Esophagus squamous epithelium (tissue), 5 donors: ENCODE data around the gene ZBTB8B. TPM values are rescaled to one million over a fixed set of nuclear protein-coding genes. Genes with fewer than 3 reads are reported as not detected.

ENCODE experiments used
- DNase-seq: peaks from one replicate; lab custom pipeline; 2025; lab: John Stamatoyannopoulos, UW
- H3K27ac ChIP-seq, 4 donors: fragments of 200-600 bp; sonication (generic); one replicate each; pipeline ENCODE4 v1.5.1; 2016 to 2019; ENCODE audit warnings: mild to moderate bottlenecking in 1 of 4
- H3K27me3 ChIP-seq, 4 donors: fragments of 200-600 bp; sonication (generic); 1 replicate in 3 of 4; 2 replicates in 1 of 4; pipeline versions ENCODE4 v1.5.1 to v1.6.0; 2017 to 2021; ENCODE audit warnings: antibody characterized with exemption in 1 of 4
- H3K36me3 ChIP-seq, 3 donors: fragments of 200-600 bp; sonication (generic); one replicate each; pipeline ENCODE4 v1.5.1; 2016 to 2019
- H3K4me1 ChIP-seq, 3 donors: fragments of 200-600 bp; sonication (generic); one replicate each; pipeline ENCODE4 v1.5.1; 2017 to 2019
- H3K4me3 ChIP-seq, 4 donors: fragments of 200-600 bp; sonication (generic); 1 replicate in 3 of 4; 2 replicates in 1 of 4; pipeline ENCODE4 v1.5.1; 2016 to 2019; ENCODE audit warnings: mild to moderate bottlenecking in 2 of 4, moderate library complexity in 1 of 4
- H3K9me3 ChIP-seq, 3 donors: fragments of 200-600 bp; sonication (generic); one replicate each; pipeline ENCODE4 v1.5.1; 2016 to 2019
- CTCF ChIP-seq, 6 experiments: fragments of 450-650 bp in 4 of 6; fragments of 200-600 bp in 2 of 6; sonication (generic) in 2 of 6; IDR thresholded peaks; one replicate each; pipeline ENCODE4 v1.5.1; 2016 to 2019; ENCODE audit warnings: antibody characterized with exemption in 6 of 6, mild to moderate bottlenecking in 4 of 6, moderate library complexity in 4 of 6
- POLR2A ChIP-seq, 4 donors: fragments of 450-650 bp; IDR thresholded peaks; one replicate each; pipeline ENCODE4 v1.6.1; 2017; ENCODE audit warnings: antibody characterized with exemption in 4 of 4, mild to moderate bottlenecking in 4 of 4, moderate library complexity in 3 of 4
- WGBS, 2 donors: methylation state at CpG; one replicate each; pipeline ENCODE4 v1.1.5; 2018; 5-methylcytosine and 5-hydroxymethylcytosine counted together
- intact Hi-C: fragments of 100-400 bp; cut with DNase I; formaldehyde crosslinking; loops from one replicate; pipeline ENCODE4 v1.15.0; 2022
- total RNA-seq, 4 donors: library from RNA; depleted of rRNA; stranded (reverse); fragments of >200 nt; gene quantifications; one replicate each; pipeline ENCODE4 v1.1.0, GENCODE V29; 2016
- donor health status: DM: yes; HTN: yes; CAD: no.

Gene ZBTB8B
- not detected for total RNA-seq

- Histone ChIP-seq H3K27me3 (peaks cover 6 to 77% (median 10%) of the 10 kb centered on the region in 4 donors), H3K36me3 (no peaks in the 10 kb centered on the region), H3K27ac (no peak within 1 kb of the TSS), H3K9me3 (peaks cover 0 to under 1% (median 0%) of the 10 kb centered on the region in 3 donors), H3K4me1 (peaks cover 14 to 19% (median 15%) of the 10 kb centered on the region in 3 donors), H3K4me3 (peak within 1 kb of the TSS; percentile 13 to 60 (median 38))
- TF ChIP-seq POLR2A (IDR thresholded peaks at IDR 0.05) (no peak), CTCF (IDR thresholded peaks at IDR 0.05) (no peak)
- no peak for DNase-seq
- 0 to 2% methylated on average over 10 to 20 of the region's 66 CpGs for WGBS, 2 donors
- intact Hi-C loops = no loop called here
Measured at GRCh38 chr1:32464716-32465577, at the start of gene ZBTB8B. ZBTB8B (plus strand) TSS chr1:32465072; CDS start chr1:32470625, 5,553 bp downstream.

GRCh38 chr1:32421775-32422174 lies 43.1 kb upstream of the ZBTB8B start:
- Histone ChIP-seq H3K9me3 (peaks cover 0 to 8% (median 0%) of the 10 kb centered on the region in 3 donors), H3K36me3 (no peaks in the 10 kb centered on the region), H3K4me1 (peaks cover 0 to 10% (median 5%) of the 10 kb centered on the region in 3 donors), H3K27me3 (peaks cover 0 to 40% (median 4%) of the 10 kb centered on the region in 4 donors), H3K4me3 (no peak overlapping the region), H3K27ac (no peak overlapping the region)
- TF ChIP-seq CTCF (IDR thresholded peaks at IDR 0.05) (no peak), POLR2A (IDR thresholded peaks at IDR 0.05) (no peak)
- no peak for DNase-seq
- intact Hi-C loops = no loop called here
- 80 to 83% methylated on average over 1 of the region's 1 CpG for WGBS, 2 donors

- Histone ChIP-seq H3K4me3 (peak overlapping the region in 3 of 4 donors; percentile 21 to 56 (median 28)), H3K4me1 (peaks cover 0 to 16% (median 7%) of the 10 kb centered on the region in 3 donors), H3K27me3 (peaks cover 0 to 62% (median 4%) of the 10 kb centered on the region in 4 donors), H3K27ac (no peak overlapping the region), H3K9me3 (no peaks in the 10 kb centered on the region), H3K36me3 (no peaks in the 10 kb centered on the region)
- no peak for TF ChIP-seq POLR2A (IDR thresholded peaks at IDR 0.05)
- TF ChIP-seq CTCF (IDR thresholded peaks at IDR 0.05) = no peak
- no peak for DNase-seq
- intact Hi-C loops = no loop called here
- WGBS, 2 donors = 2 to 10% methylated on average over 9 to 19 of the region's 36 CpGs
Measured at GRCh38 chr1:32426489-32427255, 38.2 kb upstream of the ZBTB8B start.

GRCh38 chr1:32427264-32427963 lies 37.5 kb upstream of the ZBTB8B start:
- Histone ChIP-seq H3K4me3 (peak overlapping the region in 3 of 4 donors; percentile 21 to 56 (median 28)), H3K27me3 (peaks cover 0 to 62% (median 4%) of the 10 kb centered on the region in 4 donors), H3K4me1 (peaks cover 0 to 16% (median 7%) of the 10 kb centered on the region in 3 donors), H3K27ac (no peak overlapping the region), H3K9me3 (no peaks in the 10 kb centered on the region), H3K36me3 (no peaks in the 10 kb centered on the region)
- intact Hi-C loops = no loop called here
- TF ChIP-seq CTCF (IDR thresholded peaks at IDR 0.05) = no peak
- WGBS, 2 donors = 72 to 88% methylated on average over 11 to 13 of the region's 17 CpGs
- DNase-seq = no peak
